Dedifferentiated amniotic fluid mesenchymal stem cell (primary cell): Measurements from ENCODE around the gene TYROBP.
"Not testable (repeated sequence)": the region's sequence is repeated elsewhere in the genome, so short reads cannot be mapped to it uniquely, and the experiment has no call there.

Source experiments
- DNase-seq: peaks from one replicate; pipeline ENCODE4 v3.0.0-alpha.2; 2016; ENCODE audit errors: extremely low spot score

Gene TYROBP

DNA sequence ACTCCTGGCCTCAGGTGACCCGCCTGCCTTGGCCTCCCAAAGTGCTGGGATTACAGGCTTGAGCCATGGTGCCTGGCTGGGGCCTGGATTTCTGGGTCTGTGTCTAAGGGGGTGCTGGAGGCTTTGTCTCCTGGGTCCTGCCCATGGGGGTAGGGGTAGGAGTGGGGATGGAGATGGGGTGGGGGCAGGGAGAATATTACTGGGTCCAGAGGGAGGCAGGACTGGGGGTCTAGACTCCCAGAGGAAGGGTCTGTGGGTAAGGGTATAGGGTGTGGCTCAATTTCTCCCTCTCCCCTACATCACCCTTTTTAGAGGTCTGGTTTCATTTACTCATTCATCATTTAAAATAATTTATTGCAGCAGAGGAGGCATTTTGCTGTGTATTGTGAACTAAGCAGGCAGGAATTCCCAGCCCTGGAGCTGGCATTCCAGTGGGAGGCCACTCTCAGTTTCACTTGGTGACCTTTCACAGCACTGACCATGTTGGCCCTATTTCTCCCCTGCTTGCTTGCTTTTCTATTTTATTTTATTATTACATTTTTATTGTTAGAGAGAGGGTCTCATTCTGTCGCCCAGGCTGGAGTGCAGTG, 6.9 kb downstream of the TYROBP start:
- peak; percentile 68 for DNase-seq

DNA sequence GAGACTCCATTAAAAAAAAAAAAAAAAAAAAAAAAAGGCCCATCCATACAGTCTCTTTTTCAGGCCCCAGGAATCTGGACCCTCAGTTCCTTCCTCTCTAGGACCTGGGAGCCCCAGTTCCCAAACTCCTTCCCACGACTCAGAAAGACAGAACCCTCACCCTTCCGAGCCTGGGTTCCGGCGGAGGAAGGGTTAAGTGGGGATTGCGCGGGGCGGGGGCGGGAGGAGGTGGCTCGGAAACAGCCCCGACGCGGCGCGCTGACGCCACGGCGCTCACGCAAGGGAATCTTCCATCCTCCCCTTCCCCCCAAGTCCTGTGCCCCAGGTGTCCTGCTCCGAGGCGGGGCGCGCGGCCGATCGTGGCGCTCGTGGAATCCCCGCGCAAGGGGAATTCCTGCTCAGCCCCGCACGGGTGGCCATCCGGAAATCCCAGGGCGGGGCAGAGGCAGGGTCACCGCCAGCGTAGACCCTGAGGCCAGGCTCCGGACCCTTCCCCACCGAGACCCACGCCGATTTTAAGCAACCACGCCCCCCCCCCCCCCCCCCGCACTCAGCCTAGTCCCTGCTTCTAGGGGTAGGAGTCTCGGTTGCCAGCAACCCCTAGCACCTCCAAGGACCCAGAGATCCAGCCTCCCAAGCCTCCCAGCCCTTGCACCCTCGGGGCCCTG, 8.4 kb downstream of the TYROBP start:
- peak; percentile 51 for DNase-seq

DNA sequence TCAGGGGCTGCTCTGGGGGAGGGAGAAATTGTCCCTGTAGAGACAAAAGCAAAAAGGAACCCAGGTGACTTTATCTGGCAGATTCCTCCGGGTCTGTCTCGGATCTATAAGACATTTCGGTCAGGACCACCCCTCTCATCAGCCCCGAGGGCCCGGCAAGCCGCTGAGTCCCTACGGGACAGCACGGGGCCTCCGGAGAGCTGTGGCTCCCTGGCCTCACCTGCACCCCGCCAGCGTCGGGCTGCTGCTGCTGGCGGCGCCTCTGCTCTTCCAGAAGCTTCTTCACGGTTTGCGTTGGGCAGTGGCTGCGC, 9.6 kb downstream of the TYROBP start:
- no peak for DNase-seq

DNA sequence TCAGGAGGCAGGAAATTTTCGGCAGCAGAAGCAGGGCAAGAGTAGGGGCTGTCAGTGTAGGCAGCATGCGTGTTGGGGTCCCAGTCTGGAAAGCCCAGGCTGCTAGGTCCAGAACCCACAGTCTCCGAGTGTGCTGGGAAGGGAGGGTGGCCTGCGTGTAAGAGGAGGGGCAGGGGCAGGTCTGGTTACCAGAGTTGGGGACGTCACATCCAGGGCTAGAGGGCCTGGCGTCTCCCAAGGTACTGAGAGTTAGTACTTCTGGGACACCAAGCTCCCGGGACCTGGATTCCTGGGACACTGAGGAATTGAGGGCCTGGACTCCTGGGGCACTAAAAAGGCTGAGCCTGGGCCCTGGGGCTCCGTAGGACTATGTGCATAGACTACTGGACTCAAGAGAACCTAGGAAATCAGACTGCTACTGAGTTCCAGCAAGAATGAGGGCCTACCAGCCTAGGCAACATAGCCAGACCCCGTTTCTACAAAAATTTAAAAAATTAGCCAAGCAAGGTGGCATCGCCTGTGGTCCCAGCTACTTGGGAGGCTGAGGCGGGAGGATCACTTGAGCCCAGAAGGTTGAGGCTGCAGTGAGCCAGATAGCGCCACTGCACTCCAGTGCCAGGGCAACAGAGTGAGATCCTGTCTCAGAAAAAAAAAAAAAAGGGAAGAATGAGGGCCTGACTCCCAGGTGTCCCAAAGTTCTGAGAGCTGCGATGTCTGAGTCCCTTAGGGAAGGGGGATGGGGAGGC, 10.2 kb downstream of the TYROBP start:
- DNase-seq = no peak

DNA sequence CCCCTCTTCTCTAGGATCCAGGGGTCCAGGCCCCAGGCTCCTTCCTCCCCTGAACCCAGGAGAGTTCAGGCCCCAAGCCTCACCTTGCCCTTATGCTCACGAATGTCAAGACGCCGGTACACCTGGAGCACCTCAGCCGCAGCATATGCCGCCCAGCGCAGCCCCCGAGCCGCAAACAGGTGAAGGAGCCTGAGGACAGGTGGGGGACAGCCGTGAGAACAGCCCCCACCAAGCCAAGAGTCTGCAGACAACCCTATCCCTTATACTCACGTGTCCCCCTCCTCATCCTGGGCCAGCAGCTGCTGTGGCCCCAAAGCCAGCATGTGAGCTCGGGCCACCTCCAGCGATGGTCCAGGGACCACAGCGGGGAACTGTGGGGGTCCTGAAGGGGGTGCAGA, 11.5 kb downstream of the TYROBP start:
- DNase-seq = no peak

DNA sequence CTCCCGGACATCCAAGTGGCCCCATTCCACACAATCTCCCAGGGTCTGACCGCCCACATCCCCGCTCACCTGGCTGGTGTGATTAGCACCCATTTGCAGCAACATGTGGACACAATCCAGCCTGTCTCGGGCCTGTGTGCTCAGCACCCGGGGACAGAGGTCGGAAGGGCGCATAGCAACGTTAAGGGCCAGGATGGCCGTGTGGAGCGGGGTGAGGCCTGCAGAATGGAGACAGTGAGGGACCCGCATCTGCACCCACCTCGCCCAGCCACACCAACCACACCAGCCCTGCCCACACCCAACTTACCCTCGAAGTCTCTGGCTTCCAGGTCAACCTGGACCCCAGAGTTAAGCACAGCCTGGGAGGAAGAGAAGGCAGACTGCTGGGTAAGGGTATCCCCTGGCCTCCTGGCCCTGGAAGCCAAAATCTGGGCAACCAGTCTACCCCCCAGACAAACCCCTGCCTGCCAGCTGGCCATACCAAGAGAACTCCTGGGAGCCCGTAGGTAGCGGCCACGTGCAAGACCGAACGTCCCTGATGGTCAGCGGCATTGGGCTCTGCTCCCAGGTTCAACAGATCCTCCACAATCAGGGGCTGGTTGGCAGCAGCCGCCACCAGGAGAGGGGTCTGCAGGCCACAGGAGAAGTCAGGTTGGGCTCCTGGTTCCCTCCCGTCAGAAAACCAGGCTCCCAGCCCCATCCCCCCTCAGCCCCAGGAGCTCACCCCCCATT, 12.0 kb downstream of the TYROBP start:
- DNase-seq = no peak

DNA sequence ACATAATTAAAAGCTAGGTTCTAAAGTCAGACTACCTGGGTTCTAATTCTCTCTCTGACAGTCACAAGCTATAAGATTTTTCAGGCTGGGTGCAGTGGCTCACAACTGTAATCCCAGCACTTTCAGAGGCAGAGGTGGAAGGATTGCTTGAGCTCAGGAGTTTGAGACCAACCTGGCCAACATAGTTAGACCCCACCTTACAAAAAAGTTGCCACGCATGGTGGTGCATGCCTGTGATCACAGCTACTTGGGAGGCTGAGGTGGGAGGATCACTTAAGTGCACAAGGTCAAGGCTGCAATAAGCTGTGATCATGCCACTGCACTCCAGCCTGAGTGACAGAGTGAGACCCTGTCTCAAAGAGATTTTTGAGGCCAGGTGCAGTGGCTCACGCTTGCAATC, 13.8 kb downstream of the TYROBP start:
- no peak for DNase-seq

DNA sequence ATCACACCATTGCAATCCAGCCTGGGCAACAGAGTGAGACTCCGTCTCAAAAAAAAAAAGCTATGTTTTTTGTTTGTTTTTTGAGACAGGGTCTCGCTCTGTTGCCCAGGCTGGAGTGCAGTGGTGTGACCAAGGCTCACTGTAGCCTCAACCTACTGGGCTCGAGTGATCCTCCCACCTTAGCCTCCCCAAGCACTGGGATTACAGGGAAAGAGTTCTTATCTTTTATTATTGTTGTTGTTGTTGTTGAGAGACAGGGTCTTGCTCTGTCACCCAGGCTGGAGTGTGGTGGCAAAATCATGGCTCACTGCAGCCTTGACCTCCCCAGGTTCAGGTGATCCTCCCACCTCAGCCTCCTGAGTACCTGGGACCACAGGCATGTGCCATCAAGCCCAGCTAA, 16.3 kb downstream of the TYROBP start:
- DNase-seq = not testable (repeated sequence)

DNA sequence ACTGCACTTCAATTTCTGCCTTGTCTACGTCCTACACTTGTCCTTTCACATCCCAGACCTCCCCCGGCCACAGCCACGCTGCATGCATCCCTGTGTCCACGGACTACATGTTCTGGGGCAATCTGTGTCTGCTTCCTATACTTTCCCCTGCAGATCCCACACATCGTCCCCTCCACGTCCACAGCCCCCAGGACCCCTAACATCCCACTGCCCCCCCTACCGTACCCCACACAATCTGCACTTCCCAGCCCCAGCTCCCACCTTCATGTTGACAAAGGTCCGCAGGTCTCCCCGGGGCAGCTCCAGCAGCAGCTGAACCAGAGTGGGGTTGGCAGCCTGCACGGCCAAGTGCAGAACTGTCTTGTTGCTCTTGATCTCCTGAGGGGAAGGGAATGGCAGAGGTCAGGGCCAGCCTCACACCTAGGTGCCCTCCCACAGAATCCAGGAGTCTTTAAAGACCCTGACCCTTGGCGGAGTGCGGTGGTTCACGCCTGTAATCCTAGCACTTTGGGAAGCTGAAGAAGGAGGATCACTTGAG, 17.9 kb downstream of the TYROBP start:
- DNase-seq = no peak

DNA sequence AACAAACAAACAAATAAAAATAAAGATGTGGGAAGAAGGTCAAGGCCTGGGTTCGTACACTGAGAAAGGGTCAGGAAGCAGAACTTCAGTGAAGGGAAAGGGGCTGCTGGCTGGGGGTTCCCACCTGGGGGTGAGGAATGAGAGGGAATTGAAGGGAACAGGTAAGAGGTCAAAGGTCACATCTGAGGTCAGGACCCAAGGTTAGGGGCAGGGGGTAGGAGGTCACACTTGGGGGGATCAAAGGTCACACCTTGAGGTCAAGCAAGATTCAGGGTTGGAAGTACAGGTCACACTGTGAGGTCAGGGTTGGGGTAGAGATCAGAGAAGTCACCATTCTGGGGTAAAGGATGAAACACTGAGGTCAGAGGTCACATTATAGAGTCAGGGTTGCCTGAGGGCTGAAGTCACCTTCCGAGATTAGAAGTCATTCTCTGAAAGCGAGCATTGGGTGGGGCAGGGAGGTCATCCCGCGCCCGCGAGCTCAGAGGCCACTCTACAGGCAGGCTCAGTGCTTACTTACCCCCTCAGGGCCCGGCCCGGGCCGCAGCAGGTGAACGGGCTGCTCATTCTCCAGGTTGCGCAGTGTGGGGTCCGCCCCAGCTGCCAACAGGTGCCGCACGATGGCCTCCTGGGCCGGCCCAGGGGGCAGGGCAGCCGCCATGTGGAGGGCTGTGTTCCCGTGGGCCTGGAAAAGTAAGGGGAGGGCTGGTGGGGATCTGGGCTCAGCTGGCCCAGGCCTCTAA, 18.6 kb downstream of the TYROBP start:
- no peak for DNase-seq

DNA sequence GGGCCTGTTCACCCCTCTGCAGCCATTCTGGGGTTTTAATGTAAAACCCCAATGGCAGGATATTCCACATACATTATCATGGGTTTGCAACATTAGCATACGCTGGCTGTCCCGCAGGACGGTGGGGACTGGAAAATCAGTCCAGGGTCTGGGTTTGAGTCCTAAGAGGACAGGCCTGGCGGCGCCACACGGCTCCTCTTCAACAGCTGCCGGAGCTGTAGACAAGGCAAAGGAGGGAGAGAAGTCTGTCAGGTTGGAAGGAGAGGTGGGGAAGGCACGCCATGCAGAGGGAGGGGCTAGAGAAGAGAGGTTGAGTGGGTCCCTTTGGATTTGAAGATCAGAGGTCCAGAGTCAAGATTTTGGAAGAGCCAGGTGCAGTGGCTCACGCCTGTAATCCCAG, 19.7 kb downstream of the TYROBP start:
- no peak for DNase-seq

DNA sequence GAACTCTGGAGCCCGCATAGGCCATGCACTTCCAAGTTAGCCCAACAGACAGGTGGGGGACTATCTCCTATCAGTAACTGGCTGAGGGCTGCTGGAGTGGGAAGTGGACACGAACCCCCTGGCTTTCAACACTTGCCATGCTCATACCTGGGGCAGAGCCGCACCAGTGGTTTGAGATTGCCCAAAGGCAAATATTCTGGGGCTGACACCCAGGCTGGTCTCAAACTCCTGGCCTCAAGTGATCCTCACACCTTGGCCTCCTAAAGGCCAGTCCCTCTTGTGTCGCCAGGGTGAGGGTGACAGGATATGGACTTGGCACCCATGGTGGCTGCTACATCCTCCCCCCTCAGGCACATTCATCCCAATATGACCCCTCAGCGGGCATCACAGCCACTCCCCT, 20.9 kb downstream of the TYROBP start:
- DNase-seq = no peak

DNA sequence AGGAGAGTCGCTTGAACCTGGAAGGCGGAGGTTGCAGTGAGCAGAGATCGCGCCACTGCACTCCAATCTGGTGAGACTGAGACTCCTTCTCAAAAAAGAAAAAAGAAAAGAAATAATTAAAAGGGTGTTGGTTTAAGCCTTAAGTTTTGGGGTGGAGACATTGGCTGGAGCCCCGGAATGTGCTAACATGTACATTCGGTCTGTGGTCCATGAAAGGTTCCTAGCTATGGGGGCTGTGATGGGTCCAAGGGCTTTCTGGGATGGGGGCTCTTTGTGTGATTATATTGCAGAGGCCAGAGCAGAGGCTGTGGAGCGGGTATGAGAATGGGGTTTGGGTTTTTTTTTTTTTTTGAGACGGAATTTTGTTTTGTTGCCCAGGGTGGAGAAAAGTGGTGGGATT, 22.2 kb downstream of the TYROBP start:
- no peak for DNase-seq

DNA sequence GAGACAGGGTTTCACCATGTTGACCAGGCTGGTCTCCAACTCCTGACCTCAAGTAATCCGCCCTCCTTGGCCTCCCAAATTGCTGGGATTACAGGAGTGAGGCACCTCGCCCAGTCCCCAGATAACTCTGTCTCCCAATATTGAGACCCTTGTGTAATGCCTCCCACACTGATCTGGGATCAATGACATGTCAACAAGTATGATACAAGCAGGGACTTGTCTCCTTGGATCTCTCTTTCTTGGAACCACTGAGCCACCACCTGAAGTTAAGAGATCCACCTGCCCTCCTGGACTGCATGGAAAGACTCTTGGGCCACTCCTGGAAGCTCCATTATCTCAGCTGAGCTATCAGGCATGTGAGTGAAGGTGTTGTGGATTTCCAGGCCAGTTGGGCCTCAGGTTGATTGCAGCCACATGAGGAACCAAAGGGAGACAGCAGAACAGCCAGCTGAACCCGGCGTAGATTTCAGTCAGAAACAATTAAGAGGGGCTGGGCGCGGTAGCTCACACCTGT, 22.8 kb downstream of the TYROBP start:
- DNase-seq = no peak

DNA sequence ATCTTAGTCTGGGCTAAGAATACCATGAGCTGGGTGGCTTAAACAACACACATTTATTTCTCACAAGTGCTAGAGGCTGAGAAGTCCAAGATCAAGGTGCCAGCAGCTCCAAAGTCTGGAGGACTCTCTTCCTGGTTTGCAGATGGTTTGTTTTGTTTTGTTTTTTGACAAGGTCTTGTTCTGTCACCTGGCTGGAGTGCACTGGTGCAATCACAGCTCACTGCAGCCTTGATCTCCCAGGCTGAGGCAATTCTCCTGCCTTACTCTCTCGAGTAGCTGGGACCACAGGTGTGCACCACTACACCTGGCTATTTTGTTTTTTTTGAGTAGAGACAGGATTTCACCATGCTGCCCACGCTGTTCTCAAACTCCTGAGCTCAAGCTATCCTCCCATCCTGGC, 24.2 kb downstream of the TYROBP start:
- DNase-seq = no peak

DNA sequence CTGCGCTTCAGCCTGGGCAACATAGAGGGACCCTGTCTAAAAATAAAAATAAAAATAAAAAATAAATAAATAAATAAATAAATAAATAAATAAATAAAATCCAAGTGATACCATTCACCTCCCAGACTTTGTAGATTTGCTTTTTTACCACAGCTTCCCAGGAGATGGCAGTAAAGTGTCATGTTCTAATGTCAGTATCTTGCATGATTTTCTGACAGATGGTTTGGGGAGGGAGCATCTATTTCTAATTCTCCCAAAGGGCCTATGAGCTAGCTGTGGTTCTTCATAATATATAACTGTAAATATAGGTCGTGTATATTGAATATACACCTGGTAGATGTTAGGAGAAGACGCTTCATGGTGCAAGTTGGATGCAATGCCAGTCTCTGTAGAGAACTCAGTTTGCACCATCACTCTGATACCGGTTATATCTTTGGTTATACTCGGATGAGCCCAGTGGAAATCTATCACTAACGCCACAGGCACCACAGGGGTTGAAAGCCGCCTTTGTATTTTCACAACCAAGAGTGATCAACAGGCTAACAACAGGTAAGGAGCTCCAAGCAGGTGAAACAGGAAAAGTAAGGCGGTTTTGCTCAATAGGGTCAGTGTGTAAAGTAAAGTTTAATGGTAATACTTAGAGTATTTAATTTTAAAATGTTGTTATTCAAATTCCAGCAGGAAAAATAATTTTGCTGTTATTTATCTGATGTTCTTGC, 25.8 kb downstream of the TYROBP start:
- peak; percentile 90 for DNase-seq

DNA sequence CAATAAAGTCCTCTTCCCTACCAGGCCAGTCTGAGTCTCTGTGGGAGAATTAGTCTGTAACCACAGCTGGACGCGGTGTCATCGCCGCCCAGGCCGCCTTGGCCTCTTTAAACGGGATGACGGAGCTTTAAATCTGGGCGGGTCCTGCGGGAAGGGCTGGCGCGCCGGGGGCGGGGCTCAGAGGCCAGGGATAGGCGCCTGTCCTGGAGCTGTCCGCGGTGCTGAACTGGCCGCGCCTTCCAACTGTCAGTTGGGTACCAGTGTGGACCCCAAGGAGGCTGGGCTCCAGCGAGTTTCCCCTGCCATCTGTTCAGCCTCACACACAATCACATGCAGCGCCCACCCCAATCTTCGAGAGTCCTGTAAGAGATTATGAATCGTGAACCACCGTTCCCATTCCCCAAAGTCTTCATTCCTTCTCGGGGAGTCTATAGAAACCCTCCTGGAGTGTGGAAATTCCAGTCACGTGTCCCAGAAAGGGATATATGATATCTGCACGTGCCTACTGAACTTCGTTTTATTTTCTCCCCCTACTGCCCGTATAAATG, 28.3 kb downstream of the TYROBP start:
- DNase-seq = peak; percentile 89

DNA sequence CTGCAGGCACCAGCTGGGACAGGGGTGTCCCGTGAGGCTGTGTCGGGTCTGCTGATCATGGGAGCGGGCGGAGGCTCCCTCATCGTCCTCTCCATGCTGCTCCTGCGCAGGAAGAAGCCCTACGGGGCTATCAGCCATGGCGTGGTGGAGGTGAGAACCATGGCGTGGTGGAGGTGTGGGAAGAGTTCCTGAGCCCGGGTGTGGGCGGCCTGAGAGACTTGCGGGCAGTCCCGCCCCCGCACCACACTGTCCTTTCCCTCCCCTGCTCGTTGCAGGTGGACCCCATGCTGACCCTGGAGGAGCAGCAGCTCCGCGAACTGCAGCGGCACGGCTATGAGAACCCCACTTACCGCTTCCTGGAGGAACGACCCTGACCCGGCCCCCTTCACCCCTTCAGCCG, 29.0 kb downstream of the TYROBP start:
- DNase-seq = no peak

DNA sequence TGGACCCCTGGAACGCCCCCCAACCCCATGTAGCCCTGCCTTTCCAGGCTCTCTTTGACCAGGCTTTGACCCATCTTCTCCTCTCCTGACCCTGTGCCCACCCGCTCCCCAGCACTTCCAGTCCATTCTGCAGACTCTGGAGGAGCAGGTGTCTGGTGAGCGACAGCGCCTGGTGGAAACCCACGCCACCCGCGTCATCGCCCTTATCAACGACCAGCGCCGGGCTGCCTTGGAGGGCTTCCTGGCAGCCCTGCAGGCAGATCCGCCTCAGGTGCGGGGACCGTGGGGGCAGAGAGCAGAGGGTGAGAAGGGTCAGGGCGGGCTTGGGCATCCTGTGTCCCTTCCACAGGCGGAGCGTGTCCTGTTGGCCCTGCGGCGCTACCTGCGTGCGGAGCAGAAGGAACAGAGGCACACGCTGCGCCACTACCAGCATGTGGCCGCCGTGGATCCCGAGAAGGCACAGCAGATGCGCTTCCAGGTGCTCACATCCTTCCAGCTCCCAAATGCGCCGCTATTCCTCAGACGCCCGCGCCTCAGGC, 33.6 kb downstream of the TYROBP start:
- DNase-seq = no peak

DNA sequence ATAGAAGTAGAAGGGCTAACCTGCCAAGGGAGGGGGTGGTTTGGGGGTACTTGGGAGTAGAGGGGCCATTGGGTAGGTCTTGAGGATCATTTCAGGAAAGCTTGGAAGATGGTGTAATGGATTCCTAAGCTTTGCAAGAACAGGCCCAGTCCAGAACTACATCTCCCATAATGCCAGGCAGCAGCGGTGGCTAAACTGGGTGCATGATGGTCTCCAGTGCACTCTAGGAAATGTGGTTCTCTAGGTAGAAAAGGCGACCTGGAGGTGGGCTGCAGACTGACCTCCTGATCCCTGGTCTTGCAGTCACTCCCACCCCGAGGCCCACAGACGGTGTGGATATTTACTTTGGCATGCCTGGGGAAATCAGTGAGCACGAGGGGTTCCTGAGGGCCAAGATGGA, 35.9 kb downstream of the TYROBP start:
- DNase-seq = no peak
